MG63 (cell line): ENCODE measurements around the gene ZNF775. TPM values are rescaled to one million over a fixed set of nuclear protein-coding genes. Genes with fewer than 3 reads are reported as not detected.
"Not testable (repeated sequence)": the region's sequence is repeated elsewhere in the genome, so short reads cannot be mapped to it uniquely, and the experiment has no call there.

Experiments
- DNase-seq: peaks from one replicate; pipeline ENCODE4 v3.0.0-alpha.2; 2020
- H3K27me3 ChIP-seq: fragments of 250-450 bp; sonication (Bioruptor Pico); 2 replicates; pipeline ENCODE4 v1.5.1; 2020; ENCODE audit warnings: mild to moderate bottlenecking, moderate library complexity
- H3K36me3 ChIP-seq: fragments of 250-450 bp; sonication (Bioruptor Pico); 2 replicates; pipeline ENCODE4 v1.5.1; 2020; ENCODE audit warnings: mild to moderate bottlenecking, moderate library complexity
- H3K4me3 ChIP-seq: fragments of 250-450 bp; sonication (Bioruptor Pico); 2 replicates; pipeline ENCODE4 v1.5.1; 2020; ENCODE audit warnings: mild to moderate bottlenecking, moderate library complexity
- H3K9me3 ChIP-seq: fragments of 250-450 bp; sonication (Bioruptor Pico); 2 replicates; pipeline ENCODE4 v1.5.1; 2020; ENCODE audit warnings: mild to moderate bottlenecking, moderate library complexity
- total RNA-seq: library from RNA; depleted of rRNA; stranded (reverse); fragments of >200 nt; shearing (Covaris generic); gene quantifications from 2 replicates; pipeline ENCODE4 v1.2.3, GENCODE V29; 2014; ENCODE audit warnings: low replicate concordance

Gene ZNF775
- total RNA-seq, 1 experiment from 2014 or later, result 13.9 TPM

- no peaks in the 10 kb centered on the region for H3K27me3 ChIP-seq
- no peak for DNase-seq
- no peak overlapping the region for H3K4me3 ChIP-seq
- H3K36me3 ChIP-seq, result no peaks in the 10 kb centered on the region
- H3K9me3 ChIP-seq, result no peaks in the 10 kb centered on the region
These were observed 5.5 kb downstream of the ZNF775 start for GRCh38 chr7:150384406-150385301.

- Histone ChIP-seq H3K4me3 (no peak overlapping the region), H3K27me3 (no peaks in the 10 kb centered on the region), H3K36me3 (no peaks in the 10 kb centered on the region), H3K9me3 (no peaks in the 10 kb centered on the region)
- no peak for DNase-seq
These were observed 6.2 kb downstream of the ZNF775 start for GRCh38 chr7:150385302-150385723.

- not testable (repeated sequence) for DNase-seq, H3K4me3 ChIP-seq, H3K27me3 ChIP-seq
These were observed 6.8 kb downstream of the ZNF775 start for GRCh38 chr7:150385884-150386283.

GRCh38 chr7:150388306-150388705 lies 9.2 kb downstream of the ZNF775 start:
- no peak overlapping the region for H3K4me3 ChIP-seq
- no peaks in the 10 kb centered on the region for H3K36me3 ChIP-seq
- no peak for DNase-seq

More at GRCh38 chr7:150385884-150386283, 6.8 kb downstream of the ZNF775 start:
- not testable (repeated sequence) for H3K9me3 ChIP-seq, H3K36me3 ChIP-seq

DNA sequence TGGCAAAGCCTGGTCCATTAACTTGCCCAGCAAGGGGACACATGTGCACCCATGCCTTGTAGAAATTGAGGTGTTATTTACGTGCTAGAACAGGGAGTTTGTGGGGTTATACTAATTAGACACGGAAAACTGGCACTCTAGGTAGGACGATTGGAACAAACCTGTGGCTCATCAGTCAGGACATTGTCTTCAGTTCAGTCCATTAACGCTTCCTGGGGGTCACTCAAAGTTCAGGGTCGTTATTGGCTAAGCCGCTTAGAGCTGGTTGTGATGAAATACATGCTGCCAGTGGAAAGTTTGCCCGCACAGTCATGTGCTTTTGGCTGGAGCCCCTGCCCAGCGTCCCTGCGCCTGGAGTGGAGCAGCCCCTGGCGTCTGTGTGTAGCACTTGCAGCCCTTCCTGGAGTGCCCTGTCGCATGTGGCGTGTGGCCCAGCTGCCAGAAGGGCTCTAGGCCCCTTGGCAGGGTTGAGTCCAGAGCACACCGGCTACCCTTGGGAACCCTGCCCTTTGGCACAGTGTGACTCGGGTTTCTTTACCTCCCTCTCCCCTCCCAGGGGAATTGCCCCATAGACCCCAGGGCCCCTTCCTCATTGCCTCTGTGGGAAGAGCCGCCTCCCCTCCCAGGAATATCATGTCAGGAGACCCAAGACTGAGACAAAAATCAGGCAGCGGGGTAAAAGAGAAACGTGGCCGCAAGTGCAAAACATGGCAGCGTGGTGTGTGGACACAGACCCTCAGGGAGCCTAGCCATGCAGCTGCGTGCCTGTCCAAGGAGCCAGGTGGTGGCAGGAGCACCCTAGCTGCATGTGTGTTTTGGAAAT lies 9.8 kb downstream of the ZNF775 start:
- no peak overlapping the region for H3K4me3 ChIP-seq
- peak; percentile 62 for DNase-seq
- no peaks in the 10 kb centered on the region for H3K9me3 ChIP-seq
- no peaks in the 10 kb centered on the region for H3K36me3 ChIP-seq
- H3K27me3 ChIP-seq, result no peaks in the 10 kb centered on the region

More at GRCh38 chr7:150388306-150388705, 9.2 kb downstream of the ZNF775 start:
- Histone ChIP-seq H3K27me3 (no peaks in the 10 kb centered on the region), H3K9me3 (no peaks in the 10 kb centered on the region)

GRCh38 chr7:150389532-150389816 lies 10.3 kb downstream of the ZNF775 start:
- DNase-seq, result no peak
- Histone ChIP-seq H3K36me3 (no peaks in the 10 kb centered on the region), H3K4me3 (no peak overlapping the region)

DNA sequence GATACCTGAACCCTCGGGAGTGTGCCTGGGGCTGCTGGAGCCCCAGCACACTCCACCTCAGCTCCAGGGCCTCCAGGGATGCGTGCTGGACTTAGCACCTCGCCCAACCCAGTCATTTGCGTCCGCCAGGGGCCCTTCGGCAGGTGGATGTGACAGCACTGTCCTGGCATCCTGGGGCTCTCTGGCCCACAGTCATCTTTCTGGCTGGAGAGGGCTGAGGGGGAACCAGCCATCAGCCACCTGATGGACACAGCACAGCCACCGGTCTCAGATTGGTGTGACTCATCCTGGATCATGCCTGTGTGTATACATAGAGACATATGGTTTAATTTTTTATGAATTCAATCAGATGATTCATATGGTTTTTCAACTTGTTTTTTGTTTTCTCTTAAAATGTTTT lies 11.1 kb downstream of the ZNF775 start:
- no peaks in the 10 kb centered on the region for H3K36me3 ChIP-seq
- H3K4me3 ChIP-seq, result no peak overlapping the region
- DNase-seq, result peak; percentile 27
- no peaks in the 10 kb centered on the region for H3K9me3 ChIP-seq
- H3K27me3 ChIP-seq, result no peaks in the 10 kb centered on the region

More at GRCh38 chr7:150389532-150389816, 10.3 kb downstream of the ZNF775 start:
- Histone ChIP-seq H3K9me3 (no peaks in the 10 kb centered on the region), H3K27me3 (no peaks in the 10 kb centered on the region)

DNA sequence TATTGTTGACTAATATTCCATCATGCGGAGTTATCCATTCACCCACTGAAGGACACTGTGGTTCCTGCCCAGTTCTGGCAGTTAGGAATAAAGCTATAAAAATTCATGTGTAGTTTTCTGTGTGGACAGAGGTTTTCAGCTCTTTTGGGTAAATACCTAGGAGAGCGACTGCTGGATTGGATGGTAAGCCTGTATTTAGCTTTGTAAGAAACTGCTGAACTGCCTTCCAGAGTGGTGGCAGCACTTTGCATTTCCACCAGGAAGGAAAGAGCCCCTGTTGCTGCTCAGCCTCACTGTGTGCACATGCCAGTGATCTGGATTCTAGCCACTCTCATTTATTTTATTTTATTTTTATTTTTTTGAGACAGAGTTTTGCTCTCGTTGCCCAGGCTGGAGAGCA lies 14.2 kb downstream of the ZNF775 start:
- Histone ChIP-seq H3K36me3 (no peaks in the 10 kb centered on the region), H3K9me3 (no peaks in the 10 kb centered on the region), H3K4me3 (no peak overlapping the region), H3K27me3 (no peaks in the 10 kb centered on the region)
- DNase-seq, result no peak

DNA sequence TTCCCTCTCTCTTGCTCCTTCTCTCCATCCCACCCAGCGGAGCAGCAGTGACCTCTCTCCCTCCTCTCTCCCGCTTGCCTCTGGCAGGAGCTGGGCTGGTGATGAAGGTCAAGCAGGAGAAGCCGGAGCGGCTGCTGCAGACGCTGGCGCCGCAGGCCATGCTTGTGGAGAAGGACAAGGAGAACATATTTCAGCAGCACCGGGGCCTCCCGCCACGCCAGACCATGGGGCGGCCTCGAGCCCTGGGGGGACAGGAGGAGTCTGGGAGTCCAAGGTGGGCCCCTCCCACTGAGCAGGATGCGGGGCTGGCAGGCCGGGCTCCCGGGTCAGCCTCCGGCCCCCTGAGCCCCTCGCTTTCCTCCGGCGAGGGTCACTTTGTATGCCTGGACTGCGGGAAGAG lies 17.3 kb downstream of the ZNF775 start:
- no peak for DNase-seq
- Histone ChIP-seq H3K36me3 (no peaks in the 10 kb centered on the region), H3K27me3 (no peaks in the 10 kb centered on the region), H3K4me3 (no peak overlapping the region), H3K9me3 (no peaks in the 10 kb centered on the region)

GRCh38 chr7:150396851-150397260 lies 17.7 kb downstream of the ZNF775 start:
- Histone ChIP-seq H3K27me3 (no peaks in the 10 kb centered on the region), H3K9me3 (no peaks in the 10 kb centered on the region), H3K4me3 (no peak overlapping the region), H3K36me3 (no peaks in the 10 kb centered on the region)
- no peak for DNase-seq

DNA sequence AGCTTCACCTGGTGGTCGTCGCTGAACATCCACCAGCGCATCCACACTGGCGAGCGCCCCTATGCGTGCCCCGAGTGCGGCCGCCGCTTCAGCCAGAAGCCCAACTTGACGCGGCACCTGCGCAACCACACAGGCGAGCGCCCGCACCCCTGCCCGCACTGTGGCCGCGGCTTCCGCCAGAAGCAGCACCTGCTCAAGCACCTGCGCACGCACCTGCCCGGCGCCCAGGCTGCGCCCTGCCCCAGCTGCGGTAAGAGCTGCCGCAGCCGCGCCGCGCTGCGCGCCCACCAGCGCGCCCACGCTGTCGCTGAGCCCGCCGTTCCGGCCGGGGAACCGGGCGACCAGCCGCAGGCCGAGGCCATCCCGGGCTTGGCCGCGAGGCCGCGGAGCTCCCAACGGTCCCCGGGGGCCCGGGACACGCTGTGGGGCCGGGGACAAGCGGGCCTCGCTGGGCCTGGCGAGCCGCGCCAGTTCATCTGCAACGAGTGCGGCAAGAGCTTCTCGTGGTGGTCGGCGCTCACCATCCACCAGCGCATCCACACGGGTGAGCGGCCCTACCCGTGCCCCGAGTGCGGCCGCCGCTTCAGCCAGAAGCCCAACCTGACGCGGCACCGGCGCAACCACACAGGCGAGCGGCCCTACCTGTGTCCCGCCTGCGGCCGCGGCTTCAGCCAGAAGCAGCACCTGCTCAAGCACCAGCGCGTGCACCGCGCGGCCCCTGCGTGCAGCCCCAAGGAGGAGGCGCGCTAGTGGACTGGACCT lies 18.4 kb downstream of the ZNF775 start:
- no peak for DNase-seq
- H3K36me3 ChIP-seq, result no peaks in the 10 kb centered on the region
- no peaks in the 10 kb centered on the region for H3K27me3 ChIP-seq
- H3K4me3 ChIP-seq, result no peak overlapping the region
- no peaks in the 10 kb centered on the region for H3K9me3 ChIP-seq

GRCh38 chr7:150398108-150398964 lies 19.2 kb downstream of the ZNF775 start:
- H3K36me3 ChIP-seq, result no peaks in the 10 kb centered on the region
- H3K9me3 ChIP-seq, result no peaks in the 10 kb centered on the region
- H3K27me3 ChIP-seq, result no peaks in the 10 kb centered on the region
- no peak overlapping the region for H3K4me3 ChIP-seq
- DNase-seq, result no peak

- H3K9me3 ChIP-seq, result no peaks in the 10 kb centered on the region
- no peaks in the 10 kb centered on the region for H3K36me3 ChIP-seq
- no peak for DNase-seq
- no peak overlapping the region for H3K4me3 ChIP-seq
- no peaks in the 10 kb centered on the region for H3K27me3 ChIP-seq
These were observed 19.8 kb downstream of the ZNF775 start for GRCh38 chr7:150398965-150399320.

DNA sequence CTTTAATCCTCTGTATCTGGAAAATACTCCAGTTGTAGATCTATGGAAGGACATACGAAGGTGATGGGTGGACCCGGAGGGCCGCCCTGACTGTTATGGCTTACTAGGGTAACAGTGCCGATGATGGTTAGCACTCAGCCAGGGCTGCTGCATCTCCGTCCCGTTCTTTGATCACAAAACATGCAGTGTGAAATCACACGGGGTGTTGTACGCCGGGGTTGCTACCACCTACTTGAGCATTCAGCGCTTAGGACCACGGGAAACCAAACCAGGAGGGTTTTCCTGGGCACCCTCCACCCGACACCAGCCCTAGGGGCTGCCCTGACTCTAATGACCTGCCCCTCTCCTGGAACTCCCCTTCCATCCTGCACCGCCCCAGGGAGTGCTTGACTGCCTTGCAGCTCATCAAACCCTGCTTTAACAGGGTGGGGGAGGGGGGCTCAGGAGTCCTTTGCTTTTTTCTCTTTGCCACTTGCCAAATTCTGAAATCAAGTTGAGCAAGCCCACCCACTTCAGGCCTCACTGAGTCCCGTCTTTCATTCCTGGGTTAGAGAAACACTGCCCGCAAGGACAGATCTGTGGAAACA lies 20.4 kb downstream of the ZNF775 start:
- Histone ChIP-seq H3K9me3 (no peaks in the 10 kb centered on the region), H3K36me3 (no peaks in the 10 kb centered on the region), H3K27me3 (no peaks in the 10 kb centered on the region), H3K4me3 (no peak overlapping the region)
- no peak for DNase-seq

DNA sequence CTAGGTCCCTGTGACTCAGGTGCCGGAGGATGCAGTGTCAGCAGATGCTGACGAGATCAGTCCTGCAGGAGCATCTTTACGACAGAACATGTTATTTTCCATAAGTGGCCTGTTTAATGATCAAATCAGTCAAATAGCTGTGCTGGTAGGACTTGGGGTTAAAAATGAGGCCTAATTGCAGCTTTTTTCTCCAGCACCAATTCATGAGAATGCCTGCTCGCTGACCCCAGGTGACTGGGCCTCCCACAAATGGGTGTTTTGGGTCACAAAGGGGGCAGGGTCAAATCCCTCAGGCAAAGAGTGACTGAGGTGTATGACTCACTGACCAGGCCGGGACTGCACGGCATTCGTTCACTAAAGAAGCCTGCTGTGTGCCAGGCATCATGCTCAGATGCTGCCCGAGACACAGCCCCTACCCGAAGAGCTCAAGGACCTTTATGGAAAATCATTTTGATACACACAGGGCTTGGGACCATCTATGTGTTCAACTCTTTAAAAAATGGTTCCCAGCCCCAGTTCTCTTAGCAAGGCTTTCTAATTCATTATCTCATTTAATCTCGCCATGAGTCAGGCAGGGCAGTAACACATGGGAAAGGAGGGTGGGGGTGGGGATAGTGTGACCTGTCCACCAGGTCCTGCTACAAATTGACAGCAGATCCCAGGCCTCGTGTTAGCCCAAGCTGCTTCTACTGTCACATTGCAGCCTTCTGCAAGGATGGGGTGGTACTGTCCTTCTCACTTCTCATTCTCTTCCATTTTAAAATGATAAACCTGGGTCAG lies 21.1 kb downstream of the ZNF775 start:
- DNase-seq, result peak; percentile 54
- H3K27me3 ChIP-seq, result no peaks in the 10 kb centered on the region
- H3K4me3 ChIP-seq, result no peak overlapping the region
- H3K9me3 ChIP-seq, result no peaks in the 10 kb centered on the region
- H3K36me3 ChIP-seq, result no peaks in the 10 kb centered on the region
